CD4-positive, alpha-beta T cell treated with Interleukin-4 for 1 hour (primary cell): ENCODE measurements around the gene SLC35G6.

Experiments used
- DNase-seq, 2 donors: peaks; one replicate each; pipeline ENCODE4 v3.0.0-alpha.2; 2020 to 2022

The SLC35G6 gene

DNA sequence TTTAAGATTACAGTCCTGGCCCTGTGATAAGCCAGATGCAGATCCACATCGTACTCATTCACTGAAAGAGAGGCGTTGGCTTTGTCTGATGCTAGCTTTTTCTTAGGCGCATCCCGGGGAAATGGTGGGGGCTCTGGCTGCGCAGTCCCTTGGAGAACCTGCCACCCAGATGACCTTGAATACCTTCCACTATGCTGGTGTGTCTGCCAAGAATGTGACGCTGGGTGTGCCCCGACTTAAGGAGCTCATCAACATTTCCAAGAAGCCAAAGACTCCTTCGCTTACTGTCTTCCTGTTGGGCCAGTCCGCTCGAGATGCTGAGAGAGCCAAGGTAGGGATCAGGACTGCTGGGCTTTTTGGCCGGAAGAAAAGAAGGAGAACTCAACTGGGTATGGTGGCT is 26.9 kb downstream of the SLC35G6 start:
- no peak for DNase-seq

- DNase-seq: no peak
Measured at GRCh38 chr17:7508846-7509245, 27.6 kb downstream of the SLC35G6 start.

DNA sequence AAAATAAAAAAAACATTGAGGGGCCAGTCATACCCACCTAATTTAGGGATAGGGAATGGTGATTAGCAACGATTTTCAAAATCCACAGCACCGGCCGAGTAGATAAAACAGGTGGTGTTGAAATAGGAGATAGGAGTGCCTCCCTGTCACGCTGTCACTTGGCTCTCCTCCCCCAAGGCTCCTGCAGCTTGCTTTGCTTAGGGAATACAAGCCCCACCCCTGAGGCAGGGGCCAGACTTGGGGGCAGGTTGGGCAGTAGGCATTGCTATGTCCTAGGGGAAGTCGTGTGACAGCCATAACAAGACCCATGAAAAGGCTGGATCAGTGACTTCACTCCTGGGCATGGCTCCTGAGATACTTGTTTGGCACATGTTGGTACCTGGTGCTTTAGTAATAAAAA is 28.7 kb downstream of the SLC35G6 start:
- DNase-seq: no peak

GRCh38 chr17:7511108-7511507 is 29.9 kb downstream of the SLC35G6 start:
- no peak for DNase-seq

- DNase-seq: no peak
Measured at GRCh38 chr17:7512105-7512504, 30.9 kb downstream of the SLC35G6 start.

GRCh38 chr17:7512824-7513540 is 31.7 kb downstream of the SLC35G6 start:
- DNase-seq: no peak

DNA sequence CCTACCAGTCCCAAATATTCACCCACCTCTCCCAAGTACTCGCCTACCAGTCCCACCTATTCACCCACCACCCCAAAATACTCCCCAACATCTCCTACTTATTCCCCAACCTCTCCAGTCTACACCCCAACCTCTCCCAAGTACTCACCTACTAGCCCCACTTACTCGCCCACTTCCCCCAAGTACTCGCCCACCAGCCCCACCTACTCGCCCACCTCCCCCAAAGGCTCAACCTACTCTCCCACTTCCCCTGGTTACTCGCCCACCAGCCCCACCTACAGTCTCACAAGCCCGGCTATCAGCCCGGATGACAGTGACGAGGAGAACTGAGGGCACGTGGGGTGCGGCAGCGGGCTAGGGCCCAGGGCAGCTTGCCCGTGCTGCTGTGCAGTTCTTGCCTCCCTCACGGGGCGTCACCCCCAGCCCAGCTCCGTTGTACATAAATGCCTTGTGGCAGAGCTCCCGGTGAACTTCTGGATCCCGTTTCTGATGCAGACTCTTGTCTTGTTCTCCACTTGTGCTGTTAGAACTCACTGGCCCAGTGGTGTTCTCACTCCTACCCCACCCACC is 32.7 kb downstream of the SLC35G6 start:
- DNase-seq: no peak

DNA sequence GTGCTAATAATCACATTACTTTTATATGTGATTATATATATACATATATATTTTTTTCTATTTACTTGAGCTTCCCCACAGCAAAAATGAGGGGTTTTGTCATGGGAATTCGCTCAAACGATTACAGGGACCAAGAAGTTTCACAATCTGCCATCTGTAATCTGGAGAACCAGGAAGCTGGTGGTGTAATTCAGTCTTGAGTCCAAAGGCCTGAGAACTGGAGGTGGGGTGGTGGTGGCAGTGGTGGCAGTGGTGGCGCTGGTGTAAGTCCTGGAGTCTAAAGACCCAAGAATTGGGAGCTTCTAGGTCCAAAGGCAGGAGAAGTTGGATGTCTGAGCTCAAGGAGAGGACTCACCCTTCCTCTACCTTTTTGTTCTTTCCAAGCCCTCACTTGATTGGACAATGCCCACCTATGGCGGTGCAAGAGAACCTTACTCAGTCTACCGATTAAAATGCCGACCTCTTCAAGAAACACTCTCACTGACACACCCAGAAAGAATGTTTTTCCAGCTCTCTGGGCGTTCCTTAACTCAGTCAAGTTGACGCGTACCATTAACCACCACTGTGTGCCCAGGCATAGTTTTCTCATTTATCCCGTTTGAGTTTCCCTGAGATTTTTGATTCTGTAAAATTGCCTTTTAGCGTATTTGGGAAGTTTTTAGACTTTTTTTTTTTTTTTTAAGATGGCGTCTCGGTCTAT is 34.8 kb downstream of the SLC35G6 start:
- no peak for DNase-seq

DNA sequence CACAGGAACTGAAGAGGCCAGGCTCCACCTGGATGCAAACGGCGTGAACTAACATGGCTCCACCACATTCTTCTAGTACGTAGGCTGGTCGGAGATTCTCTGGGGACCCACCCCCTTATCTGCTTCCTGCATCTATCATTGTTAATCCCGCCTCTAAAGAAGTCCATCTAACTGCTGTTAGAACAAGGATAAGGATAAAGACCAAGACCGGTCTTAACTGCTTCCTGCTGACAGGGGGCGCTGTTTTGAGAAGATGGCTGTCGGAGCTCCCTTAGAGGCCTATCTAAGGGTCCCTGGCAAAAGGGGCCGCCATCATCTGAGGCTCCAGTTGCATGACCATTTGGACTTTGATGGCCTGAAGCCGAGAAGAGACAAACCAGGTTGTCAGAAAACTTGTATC is 41.8 kb downstream of the SLC35G6 start:
- peak; percentile 55 to 67 for DNase-seq

DNA sequence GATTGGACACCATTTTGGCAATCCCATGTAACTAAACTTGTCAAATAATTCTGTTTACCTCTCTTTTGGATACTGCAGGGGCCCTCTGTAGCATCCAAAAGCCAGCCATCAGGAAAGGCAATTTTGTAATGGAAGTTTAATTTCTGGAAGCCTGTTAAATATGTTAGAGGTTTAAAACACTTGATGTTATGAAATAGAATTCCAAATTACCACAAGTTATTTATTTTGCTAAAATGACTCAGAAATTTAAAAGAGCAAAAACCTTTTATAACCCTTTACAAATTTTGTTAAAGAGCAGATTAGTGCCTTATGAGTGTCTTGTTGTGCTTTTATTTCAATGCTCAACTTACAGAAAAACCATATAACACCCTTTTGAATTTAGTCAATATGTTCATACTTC is 47.6 kb downstream of the SLC35G6 start:
- no peak for DNase-seq

- DNase-seq: no peak
Measured at GRCh38 chr17:7530023-7530900, 49.0 kb downstream of the SLC35G6 start.
